GM11168 (cell line): ENCODE data around the gene ONECUT1.

Source experiments
- in situ Hi-C: fragments of 300-500 bp; cut with MboI; formaldehyde crosslinking; loops from one replicate; pipeline ENCODE4 v1.12.0; 2022; ENCODE audit warnings: low sequenced_read_pairs; ENCODE audit not compliant: unreplicated experiment

The ONECUT1 gene

GRCh38 chr15:52710050-52710707 lies 80.0 kb downstream of the ONECUT1 start:
- in situ Hi-C loops = no loop called here

GRCh38 chr15:52709187-52709981 lies 80.8 kb downstream of the ONECUT1 start:
- in situ Hi-C loops = no loop called here
